ENCODE data around the gene SIRT4. TPM values are rescaled to one million over a fixed set of nuclear protein-coding genes. Genes with fewer than 3 reads are reported as not detected.

SIRT4 gene
- polyA plus RNA-seq, 1 donor: 3.3 TPM

Other genes with a start within 250 kb of the SIRT4 start
- 37.0 TPM for gene RAB35, start 185.6 kb upstream of the SIRT4 start, polyA plus RNA-seq (ENCODE audit: insufficient read length)
- gene GCN1, start 107.6 kb upstream of the SIRT4 start, polyA plus RNA-seq (ENCODE audit: insufficient read length): 62.9 TPM
- 2,498 TPM for gene RPLP0, start 101.2 kb upstream of the SIRT4 start, polyA plus RNA-seq (ENCODE audit: insufficient read length)
- 59.8 TPM for gene PXN, start 36.6 kb upstream of the SIRT4 start, polyA plus RNA-seq (ENCODE audit: insufficient read length)
- gene RNU4-2, start 10.4 kb upstream of the SIRT4 start, polyA plus RNA-seq (ENCODE audit: insufficient read length): not detected
- not detected for gene RNU4-1, start 9.1 kb upstream of the SIRT4 start, polyA plus RNA-seq (ENCODE audit: insufficient read length)
- 0.27 TPM for gene PLA2G1B, start 25.5 kb downstream of the SIRT4 start, polyA plus RNA-seq (ENCODE audit: insufficient read length)
- 26.5 TPM for gene MSI1, start 66.8 kb downstream of the SIRT4 start, polyA plus RNA-seq (ENCODE audit: insufficient read length)
- 260 TPM for gene COX6A1, start 135.8 kb downstream of the SIRT4 start, polyA plus RNA-seq (ENCODE audit: insufficient read length)
- gene TRIAP1, start 144.1 kb downstream of the SIRT4 start, polyA plus RNA-seq (ENCODE audit: insufficient read length): 39.1 TPM
- 36.2 TPM for gene GATC, start 144.1 kb downstream of the SIRT4 start, polyA plus RNA-seq (ENCODE audit: insufficient read length)
- gene SRSF9, start 167.4 kb downstream of the SIRT4 start, polyA plus RNA-seq (ENCODE audit: insufficient read length): 222 TPM
- gene DYNLL1, start 193.8 kb downstream of the SIRT4 start, polyA plus RNA-seq (ENCODE audit: insufficient read length): 446 TPM
- gene COQ5, start 226.8 kb downstream of the SIRT4 start, polyA plus RNA-seq (ENCODE audit: insufficient read length): 65.0 TPM
- gene RNF10, start 232.0 kb downstream of the SIRT4 start, polyA plus RNA-seq (ENCODE audit: insufficient read length): 284 TPM